Stimulated activated naive CD8-positive, alpha-beta T cell treated with anti-CD3 and anti-CD28 coated beads, Interleukin-15, Interleukin-2, amounts not matched to agents 100 ng/mL and 50 ng/mL, for 24 hours (primary cell): ENCODE data around the gene CDH4.

Experiments used
- H3K27ac Mint-ChIP-seq: one replicate; pipeline ENCODE4 v1.8.0; 2021; ENCODE audit warnings: mild to moderate bottlenecking, mixed read lengths
- H3K27me3 Mint-ChIP-seq: one replicate; pipeline ENCODE4 v1.8.0; 2021; ENCODE audit warnings: mixed read lengths
- H3K36me3 Mint-ChIP-seq: one replicate; pipeline ENCODE4 v1.8.0; 2021; ENCODE audit warnings: low read depth, mixed read lengths
- H3K4me1 Mint-ChIP-seq: one replicate; pipeline ENCODE4 v1.8.0; 2021; ENCODE audit warnings: low read depth, mixed read lengths
- H3K4me3 Mint-ChIP-seq: one replicate; pipeline ENCODE4 v1.8.0; 2021; ENCODE audit warnings: mild to moderate bottlenecking, mixed read lengths
- H3K9me3 Mint-ChIP-seq: one replicate; pipeline ENCODE4 v1.8.0; 2021; ENCODE audit warnings: mixed read lengths

CDH4 gene

GRCh38 chr20:61355585-61355984, 103.5 kb downstream of the CDH4 start:
- H3K27ac Mint-ChIP-seq: no peak overlapping the region
- H3K4me1 Mint-ChIP-seq: no peaks in the 10 kb centered on the region
- H3K27me3 Mint-ChIP-seq: no peaks in the 10 kb centered on the region

GRCh38 chr20:61356196-61356595, 104.1 kb downstream of the CDH4 start:
- no peaks in the 10 kb centered on the region for H3K27me3 Mint-ChIP-seq
- no peaks in the 10 kb centered on the region for H3K9me3 Mint-ChIP-seq
- no peak overlapping the region for H3K27ac Mint-ChIP-seq
- no peaks in the 10 kb centered on the region for H3K4me1 Mint-ChIP-seq
- H3K36me3 Mint-ChIP-seq: no peaks in the 10 kb centered on the region
- H3K4me3 Mint-ChIP-seq: no peak overlapping the region

More at GRCh38 chr20:61355585-61355984, 103.5 kb downstream of the CDH4 start:
- Mint-ChIP-seq H3K36me3 (no peaks in the 10 kb centered on the region), H3K9me3 (no peaks in the 10 kb centered on the region), H3K4me3 (no peak overlapping the region)

GRCh38 chr20:61357119-61357518, 105.1 kb downstream of the CDH4 start:
- no peaks in the 10 kb centered on the region for H3K4me1 Mint-ChIP-seq
- no peak overlapping the region for H3K27ac Mint-ChIP-seq
- no peak overlapping the region for H3K4me3 Mint-ChIP-seq
- H3K9me3 Mint-ChIP-seq: no peaks in the 10 kb centered on the region
- H3K36me3 Mint-ChIP-seq: no peaks in the 10 kb centered on the region
- H3K27me3 Mint-ChIP-seq: no peaks in the 10 kb centered on the region

GRCh38 chr20:61359254-61359653, 107.2 kb downstream of the CDH4 start:
- Mint-ChIP-seq H3K27ac (no peak overlapping the region), H3K27me3 (no peaks in the 10 kb centered on the region), H3K4me1 (no peaks in the 10 kb centered on the region), H3K36me3 (no peaks in the 10 kb centered on the region), H3K9me3 (no peaks in the 10 kb centered on the region), H3K4me3 (no peak overlapping the region)

- Mint-ChIP-seq H3K27ac (no peak overlapping the region), H3K4me3 (no peak overlapping the region), H3K27me3 (no peaks in the 10 kb centered on the region), H3K36me3 (no peaks in the 10 kb centered on the region), H3K9me3 (no peaks in the 10 kb centered on the region), H3K4me1 (no peaks in the 10 kb centered on the region)
Observed at GRCh38 chr20:61360296-61360695, 108.2 kb downstream of the CDH4 start.

GRCh38 chr20:61360940-61361339, 108.9 kb downstream of the CDH4 start:
- Mint-ChIP-seq H3K9me3 (no peaks in the 10 kb centered on the region), H3K36me3 (no peaks in the 10 kb centered on the region), H3K27me3 (no peaks in the 10 kb centered on the region), H3K4me3 (no peak overlapping the region), H3K27ac (no peak overlapping the region), H3K4me1 (no peaks in the 10 kb centered on the region)

GRCh38 chr20:61361501-61361900, 109.4 kb downstream of the CDH4 start:
- H3K27me3 Mint-ChIP-seq: no peaks in the 10 kb centered on the region
- no peak overlapping the region for H3K4me3 Mint-ChIP-seq
- H3K36me3 Mint-ChIP-seq: no peaks in the 10 kb centered on the region
- no peaks in the 10 kb centered on the region for H3K9me3 Mint-ChIP-seq
- no peak overlapping the region for H3K27ac Mint-ChIP-seq
- H3K4me1 Mint-ChIP-seq: no peaks in the 10 kb centered on the region

GRCh38 chr20:61364147-61364546, 112.1 kb downstream of the CDH4 start:
- no peaks in the 10 kb centered on the region for H3K4me1 Mint-ChIP-seq
- H3K9me3 Mint-ChIP-seq: no peaks in the 10 kb centered on the region
- H3K36me3 Mint-ChIP-seq: no peaks in the 10 kb centered on the region
- no peak overlapping the region for H3K27ac Mint-ChIP-seq
- no peaks in the 10 kb centered on the region for H3K27me3 Mint-ChIP-seq
- no peak overlapping the region for H3K4me3 Mint-ChIP-seq

GRCh38 chr20:61366914-61367313, 114.9 kb downstream of the CDH4 start:
- Mint-ChIP-seq H3K27me3 (no peaks in the 10 kb centered on the region), H3K9me3 (no peaks in the 10 kb centered on the region), H3K4me3 (no peak overlapping the region), H3K27ac (no peak overlapping the region), H3K4me1 (no peaks in the 10 kb centered on the region), H3K36me3 (no peaks in the 10 kb centered on the region)

- H3K4me1 Mint-ChIP-seq: no peaks in the 10 kb centered on the region
- no peaks in the 10 kb centered on the region for H3K9me3 Mint-ChIP-seq
- H3K27ac Mint-ChIP-seq: no peak overlapping the region
- no peak overlapping the region for H3K4me3 Mint-ChIP-seq
- no peaks in the 10 kb centered on the region for H3K36me3 Mint-ChIP-seq
- no peaks in the 10 kb centered on the region for H3K27me3 Mint-ChIP-seq
Observed at GRCh38 chr20:61369731-61370520, 117.9 kb downstream of the CDH4 start.

GRCh38 chr20:61370841-61371303, 118.8 kb downstream of the CDH4 start:
- H3K4me1 Mint-ChIP-seq: no peaks in the 10 kb centered on the region
- H3K4me3 Mint-ChIP-seq: no peak overlapping the region
- H3K27me3 Mint-ChIP-seq: no peaks in the 10 kb centered on the region
- H3K9me3 Mint-ChIP-seq: no peaks in the 10 kb centered on the region
- no peak overlapping the region for H3K27ac Mint-ChIP-seq
- H3K36me3 Mint-ChIP-seq: no peaks in the 10 kb centered on the region

GRCh38 chr20:61371501-61372136, 119.6 kb downstream of the CDH4 start:
- Mint-ChIP-seq H3K27me3 (no peaks in the 10 kb centered on the region), H3K9me3 (no peaks in the 10 kb centered on the region), H3K27ac (no peak overlapping the region), H3K4me3 (no peak overlapping the region), H3K4me1 (no peaks in the 10 kb centered on the region), H3K36me3 (no peaks in the 10 kb centered on the region)

- Mint-ChIP-seq H3K4me1 (no peaks in the 10 kb centered on the region), H3K27me3 (no peaks in the 10 kb centered on the region), H3K27ac (no peak overlapping the region), H3K4me3 (no peak overlapping the region), H3K36me3 (no peaks in the 10 kb centered on the region), H3K9me3 (peaks cover 2% of the 10 kb centered on the region)
Observed at GRCh38 chr20:61372137-61373054, 120.3 kb downstream of the CDH4 start.

GRCh38 chr20:61373055-61373399, 121.0 kb downstream of the CDH4 start:
- Mint-ChIP-seq H3K4me1 (no peaks in the 10 kb centered on the region), H3K4me3 (no peak overlapping the region), H3K27ac (no peak overlapping the region), H3K27me3 (no peaks in the 10 kb centered on the region), H3K9me3 (peaks cover 3% of the 10 kb centered on the region), H3K36me3 (no peaks in the 10 kb centered on the region)

- H3K27ac Mint-ChIP-seq: no peak overlapping the region
- H3K4me3 Mint-ChIP-seq: no peak overlapping the region
- H3K27me3 Mint-ChIP-seq: no peaks in the 10 kb centered on the region
- H3K9me3 Mint-ChIP-seq: peaks cover 6% of the 10 kb centered on the region
- H3K4me1 Mint-ChIP-seq: no peaks in the 10 kb centered on the region
- H3K36me3 Mint-ChIP-seq: no peaks in the 10 kb centered on the region
Observed at GRCh38 chr20:61373956-61374545, 122.0 kb downstream of the CDH4 start.
